Activated B cell treated with CpG ODN at 0.5 μM for 24 hours (primary cell): ENCODE measurements around the gene HOXC6. TPM values are rescaled to one million over a fixed set of nuclear protein-coding genes. Genes with fewer than 3 reads are reported as not detected.

Experiments used
- ATAC-seq: fragments of 200-7000 bp; cut with Tn5 transposase; one replicate; pipeline ENCODE4 v1.10.0; 2021; ENCODE audit warnings: low read depth, mild to moderate bottlenecking, moderate library complexity
- CTCF ChIA-PET: fragments of 350-600 bp; sonication (Branson Sonifier 250); formaldehyde crosslinking; loops from one replicate; lab custom pipeline; 2021; ENCODE audit warnings: antibody characterized with exemption; lab: Charles Lee
- POLR2A ChIA-PET: fragments of 350-600 bp; sonication (Branson Sonifier 250); formaldehyde crosslinking; loops from one replicate; lab custom pipeline; 2021; ENCODE audit warnings: antibody characterized with exemption; lab: Charles Lee
- DNase-seq: peaks from one replicate; pipeline ENCODE4 v3.0.0; 2022
- H3K27ac Mint-ChIP-seq: one replicate; pipeline ENCODE4 v1.8.0; 2020; ENCODE audit warnings: mixed read lengths
- H3K27me3 Mint-ChIP-seq: one replicate; pipeline ENCODE4 v1.8.0; 2021; ENCODE audit warnings: mixed read lengths
- H3K36me3 Mint-ChIP-seq: one replicate; pipeline ENCODE4 v1.8.0; 2021; ENCODE audit warnings: low read depth, mixed read lengths
- H3K4me1 Mint-ChIP-seq: one replicate; pipeline ENCODE4 v1.8.0; 2021; ENCODE audit warnings: mixed read lengths
- H3K4me3 Mint-ChIP-seq: one replicate; pipeline ENCODE4 v1.8.0; 2020; ENCODE audit warnings: mild to moderate bottlenecking, mixed read lengths
- H3K9me3 Mint-ChIP-seq: one replicate; pipeline ENCODE4 v1.8.0; 2020; ENCODE audit warnings: mixed read lengths
- intact Hi-C: fragments of 100-400 bp; cut with micrococcal nuclease; formaldehyde crosslinking; loops from one replicate; pipeline ENCODE4 v1.15.1; 2024
- total RNA-seq: library from RNA; stranded (reverse); gene quantifications from 2 replicates; pipeline ENCODE4 v1.2.3, GENCODE V29; 2022
- TF ChIP-seq, protein P1 (sequence below): fragments of 200-600 bp; IDR thresholded peaks from one replicate; pipeline ENCODE4 v1.8.0; 2022; ENCODE audit warnings: antibody characterized with exemption, mild to moderate bottlenecking

HOXC6 gene
- not detected in 2 replicates for total RNA-seq

DNA sequence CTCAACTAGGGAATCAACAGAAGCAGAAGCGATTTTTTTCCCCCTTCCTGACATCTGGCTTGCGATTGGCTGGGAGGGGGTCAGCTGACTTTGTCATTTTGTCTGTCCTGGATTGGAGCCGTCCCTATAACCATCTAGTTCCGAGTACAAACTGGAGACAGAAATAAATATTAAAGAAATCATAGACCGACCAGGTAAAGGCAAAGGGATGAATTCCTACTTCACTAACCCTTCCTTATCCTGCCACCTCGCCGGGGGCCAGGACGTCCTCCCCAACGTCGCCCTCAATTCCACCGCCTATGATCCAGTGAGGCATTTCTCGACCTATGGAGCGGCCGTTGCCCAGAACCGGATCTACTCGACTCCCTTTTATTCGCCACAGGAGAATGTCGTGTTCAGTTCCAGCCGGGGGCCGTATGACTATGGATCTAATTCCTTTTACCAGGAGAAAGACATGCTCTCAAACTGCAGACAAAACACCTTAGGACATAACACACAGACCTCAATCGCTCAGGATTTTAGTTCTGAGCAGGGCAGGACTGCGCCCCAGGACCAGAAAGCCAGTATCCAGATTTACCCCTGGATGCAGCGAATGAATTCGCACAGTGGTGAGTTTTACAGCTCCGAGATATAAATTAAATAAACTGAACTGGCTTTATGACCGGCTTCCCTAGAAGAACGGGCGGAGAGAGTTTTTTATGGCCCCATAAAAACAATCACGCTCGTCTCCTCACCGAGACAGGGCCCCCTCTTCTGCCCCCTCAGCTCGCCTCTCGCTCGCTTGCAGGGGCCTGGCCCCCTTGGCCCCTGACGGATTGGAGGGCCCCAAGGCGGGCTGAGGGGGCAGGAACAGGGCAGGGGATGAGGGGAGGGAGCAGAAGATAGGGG, at the start of gene HOXC6:
TSS of gene HOXC6 (plus strand) at position 127 of the 888 bp plus-strand sequence. CDS start at position 209, 82 bp downstream.
- CTCF ChIA-PET = interaction anchor here (0.7 to 4.9 kb wide), 4 partner anchors 22 to 179 kb away, joined by 3 to 65 read pairs (median 5); no protein-coding TSS in a partner anchor
- Mint-ChIP-seq H3K4me1 (peaks cover 24% of the 10 kb centered on the region), H3K9me3 (no peaks in the 10 kb centered on the region), H3K36me3 (no peaks in the 10 kb centered on the region), H3K27ac (no peak within 1 kb of the TSS), H3K4me3 (peak within 1 kb of the TSS; percentile 24), H3K27me3 (peaks cover 60% of the 10 kb centered on the region)
- POLR2A ChIA-PET = interaction anchor here (0.6 to 1.5 kb wide), 3 partner anchors 11 to 173 kb away, joined by 3 to 5 read pairs (median 4); no protein-coding TSS in a partner anchor
- DNase-seq (no peak), ATAC-seq (no peak)
- intact Hi-C loops = no loop called here
- TF ChIP-seq, protein P1, sequence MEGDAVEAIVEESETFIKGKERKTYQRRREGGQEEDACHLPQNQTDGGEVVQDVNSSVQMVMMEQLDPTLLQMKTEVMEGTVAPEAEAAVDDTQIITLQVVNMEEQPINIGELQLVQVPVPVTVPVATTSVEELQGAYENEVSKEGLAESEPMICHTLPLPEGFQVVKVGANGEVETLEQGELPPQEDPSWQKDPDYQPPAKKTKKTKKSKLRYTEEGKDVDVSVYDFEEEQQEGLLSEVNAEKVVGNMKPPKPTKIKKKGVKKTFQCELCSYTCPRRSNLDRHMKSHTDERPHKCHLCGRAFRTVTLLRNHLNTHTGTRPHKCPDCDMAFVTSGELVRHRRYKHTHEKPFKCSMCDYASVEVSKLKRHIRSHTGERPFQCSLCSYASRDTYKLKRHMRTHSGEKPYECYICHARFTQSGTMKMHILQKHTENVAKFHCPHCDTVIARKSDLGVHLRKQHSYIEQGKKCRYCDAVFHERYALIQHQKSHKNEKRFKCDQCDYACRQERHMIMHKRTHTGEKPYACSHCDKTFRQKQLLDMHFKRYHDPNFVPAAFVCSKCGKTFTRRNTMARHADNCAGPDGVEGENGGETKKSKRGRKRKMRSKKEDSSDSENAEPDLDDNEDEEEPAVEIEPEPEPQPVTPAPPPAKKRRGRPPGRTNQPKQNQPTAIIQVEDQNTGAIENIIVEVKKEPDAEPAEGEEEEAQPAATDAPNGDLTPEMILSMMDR = no peak

DNA sequence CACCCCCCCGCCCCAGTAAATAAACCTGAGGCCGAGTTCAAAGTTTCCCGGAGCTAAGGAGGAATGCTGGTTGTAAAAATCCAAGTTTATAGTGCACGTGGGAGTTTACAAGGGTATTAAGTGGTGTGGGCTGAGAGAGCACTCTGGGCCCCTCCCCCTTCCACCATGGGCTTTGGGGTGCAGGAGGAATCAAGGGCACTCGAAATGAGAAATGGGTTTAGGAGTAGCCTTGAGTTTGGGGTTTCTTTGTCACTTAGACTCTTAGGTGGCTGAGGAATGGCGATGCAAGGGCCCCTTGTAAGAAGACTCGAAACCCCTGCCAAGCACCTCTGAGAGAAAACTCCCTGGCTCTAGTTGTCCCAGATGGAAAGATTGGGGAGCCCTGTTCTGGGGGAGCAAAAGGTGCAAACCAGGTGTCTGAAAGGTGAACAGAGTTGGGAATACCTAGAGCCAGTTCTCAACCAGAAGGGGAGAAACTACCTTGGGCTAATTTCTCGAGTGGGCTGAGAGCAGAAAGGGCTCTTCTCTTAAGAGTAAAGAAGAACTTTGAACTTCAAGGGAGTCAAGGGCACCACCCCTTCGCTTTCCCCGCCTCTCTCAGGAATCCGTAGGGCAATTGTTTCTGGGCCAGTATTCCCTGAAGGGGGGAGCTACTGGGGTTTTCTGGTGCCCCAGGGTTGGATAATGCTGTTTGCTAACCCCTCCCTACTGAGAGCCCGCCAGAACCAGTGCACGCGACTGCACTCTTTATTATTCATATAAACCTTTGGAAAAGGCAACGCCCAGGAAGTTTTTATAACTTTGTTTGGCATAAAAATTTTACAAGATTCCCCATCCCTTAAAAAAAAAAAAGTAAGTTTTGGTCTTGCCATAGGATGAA, 49.5 kb upstream of the HOXC6 start:
- no peaks in the 10 kb centered on the region for H3K36me3 Mint-ChIP-seq
- CTCF ChIA-PET = no interaction called here
- no peak for DNase-seq

DNA sequence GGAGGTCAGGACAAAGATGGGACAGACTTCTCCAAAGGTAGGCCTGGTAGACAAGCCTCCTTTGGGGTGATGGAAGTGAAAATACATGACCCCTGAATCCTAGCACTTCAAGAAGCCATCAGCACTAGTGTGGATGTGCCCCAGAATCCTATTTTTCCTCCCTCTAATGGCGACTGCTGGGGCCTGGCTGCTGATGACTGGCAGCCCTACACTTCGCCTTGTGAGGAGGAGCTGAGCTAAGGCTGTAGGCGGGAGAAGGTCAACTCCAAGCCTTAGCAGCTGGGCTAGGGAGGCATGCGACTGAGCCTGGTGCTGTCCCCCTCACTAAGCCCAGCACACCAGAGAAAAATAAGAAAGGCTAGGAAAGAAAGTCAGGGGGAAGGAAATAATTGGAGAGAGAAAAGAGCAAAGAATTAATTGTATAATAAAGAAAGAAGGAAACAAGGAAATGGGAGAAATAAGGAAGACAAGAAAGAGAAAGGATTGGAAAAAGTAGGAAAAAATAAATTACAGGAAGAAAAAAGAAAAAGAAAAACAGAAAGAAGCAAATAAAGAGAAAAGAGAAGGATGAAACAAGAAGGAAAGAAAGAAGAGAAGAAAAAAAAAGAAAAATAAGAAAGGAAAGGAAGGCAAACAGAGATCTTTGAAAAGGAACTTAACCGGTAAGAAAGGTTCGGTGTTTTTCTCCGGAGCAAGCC, 48.0 kb upstream of the HOXC6 start:
- ChIA-PET CTCF (no interaction called here), POLR2A (no interaction called here)
- TF ChIP-seq, protein P1 = no peak
- Mint-ChIP-seq H3K27ac (no peak overlapping the region), H3K4me1 (peaks cover 13% of the 10 kb centered on the region), H3K36me3 (no peaks in the 10 kb centered on the region), H3K27me3 (peaks cover 80% of the 10 kb centered on the region), H3K9me3 (peaks cover 2% of the 10 kb centered on the region), H3K4me3 (no peak overlapping the region)
- intact Hi-C loops = no loop called here
- no peak for DNase-seq
- no peak for ATAC-seq

More for the DNA sequence above, 49.5 kb upstream of the HOXC6 start:
- no peak overlapping the region for H3K27ac Mint-ChIP-seq
- peaks cover 10% of the 10 kb centered on the region for H3K4me1 Mint-ChIP-seq
- TF ChIP-seq, protein P1 = no peak
- H3K27me3 Mint-ChIP-seq = peaks cover 77% of the 10 kb centered on the region
- ATAC-seq = no peak
- H3K9me3 Mint-ChIP-seq = peaks cover 2% of the 10 kb centered on the region
- POLR2A ChIA-PET = interaction anchor here (0.6 kb wide), 1 partner anchor 53 kb away, joined by 4 read pairs; no protein-coding TSS in a partner anchor
- intact Hi-C loops = no loop called here
- H3K4me3 Mint-ChIP-seq = no peak overlapping the region

DNA sequence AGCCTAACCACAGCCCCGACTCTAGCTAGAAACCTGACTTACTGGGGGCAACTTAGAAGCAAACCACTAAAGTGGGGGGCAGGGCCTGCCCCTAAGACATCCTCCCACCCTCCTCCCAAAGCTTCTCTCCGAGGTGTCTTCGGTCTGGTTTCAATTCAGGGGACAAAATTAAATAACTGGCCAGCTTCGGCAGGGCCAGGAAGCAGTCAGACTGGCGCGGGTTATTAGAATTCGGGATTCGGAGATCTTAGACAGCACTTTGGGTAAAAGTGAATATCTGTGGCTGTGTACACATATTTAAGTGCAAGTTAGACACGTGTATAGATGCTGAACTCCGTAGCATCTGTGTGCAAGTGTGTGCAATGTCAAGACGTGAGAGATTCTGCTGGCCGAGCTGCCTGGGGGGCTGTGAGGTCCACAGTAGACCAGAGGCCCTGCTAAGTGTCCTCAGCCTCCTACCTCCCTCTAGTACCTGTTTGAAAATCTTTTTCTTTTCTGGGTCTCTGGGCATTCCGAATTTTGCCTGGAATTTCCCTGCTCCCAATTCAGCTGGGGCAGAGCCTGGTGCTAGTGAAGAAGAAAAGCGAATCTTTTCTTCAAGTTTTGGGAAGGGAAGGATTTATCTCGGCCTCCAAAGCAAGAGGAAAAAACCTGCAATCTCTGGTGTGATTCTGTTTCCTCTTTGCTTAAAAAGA, 47.3 kb upstream of the HOXC6 start:
- H3K4me1 Mint-ChIP-seq = peaks cover 11% of the 10 kb centered on the region
- ChIA-PET CTCF (no interaction called here), POLR2A (no interaction called here)
- intact Hi-C loops = no loop called here
- H3K4me3 Mint-ChIP-seq = no peak overlapping the region
- H3K36me3 Mint-ChIP-seq = no peaks in the 10 kb centered on the region
- TF ChIP-seq, protein P1 = no peak
- H3K9me3 Mint-ChIP-seq = no peaks in the 10 kb centered on the region
- ATAC-seq = no peak
- H3K27ac Mint-ChIP-seq = no peak overlapping the region
- DNase-seq = no peak
- peaks cover 79% of the 10 kb centered on the region for H3K27me3 Mint-ChIP-seq
